Measurements from ENCODE around the gene PPTC7.

GRCh38 chr12:110619534-110619953 lies 36.4 kb upstream of the PPTC7 start:
- TF ChIP-seq MAFG (CRISPR knock-in tag; IDR thresholded peaks at IDR 0.05): no peak
- TF ChIP-seq USF2 (IDR thresholded peaks at IDR 0.05; ENCODE audit: low read depth, low read length): no peak
- TF ChIP-seq USF2 (CRISPR knock-in tag; IDR thresholded peaks at IDR 0.05; ENCODE audit: borderline replicate concordance): no peak
- no peak for TF ChIP-seq HNRNPL (IDR thresholded peaks at IDR 0.05; ENCODE audit: low read depth, low read length)
